Endothelial cell of umbilical vein (primary cell): ENCODE data around the gene TPCN2.

Experiments
- EZH2 ChIP-seq: IDR thresholded peaks from 2 replicates; pipeline ENCODE4 v1.6.1; 2012; ENCODE audit warnings: borderline replicate concordance, low read depth, mild to moderate bottlenecking, moderate library complexity, low read length, inconsistent platforms; ENCODE audit not compliant: severe bottlenecking
- FOS ChIP-seq: IDR thresholded peaks from 2 replicates; pipeline ENCODE4 v1.6.1; 2011; ENCODE audit warnings: mild to moderate bottlenecking, low read length, moderate library complexity, borderline replicate concordance; ENCODE audit not compliant: insufficient read depth
- GATA2 ChIP-seq: IDR thresholded peaks from 2 replicates; pipeline ENCODE4 v1.7.0; 2011; ENCODE audit warnings: low read depth, mild to moderate bottlenecking, moderate library complexity, mixed read lengths, low read length; ENCODE audit not compliant: insufficient read length, insufficient read depth
- JUN ChIP-seq: IDR thresholded peaks from 2 replicates; pipeline ENCODE4 v1.6.1; 2011; ENCODE audit warnings: borderline replicate concordance, low read depth; ENCODE audit not compliant: insufficient read length, insufficient read depth
- MAX ChIP-seq: IDR thresholded peaks from 2 replicates; pipeline ENCODE4 v1.6.1; 2011; ENCODE audit not compliant: insufficient read depth, insufficient read length
- POLR2A ChIP-seq: IDR thresholded peaks from 2 replicates; pipeline ENCODE4 v1.6.1; 2012; ENCODE audit warnings: low read depth, mild to moderate bottlenecking, control low read depth, low read length
- POLR2AphosphoS5 ChIP-seq: IDR thresholded peaks from 2 replicates; pipeline ENCODE4 v1.6.1; 2012; ENCODE audit warnings: low read depth, mild to moderate bottlenecking, control low read depth, low read length, moderate library complexity; ENCODE audit not compliant: insufficient read depth
- TF ChIP-seq, protein P1 (sequence below), 2 donors: IDR thresholded peaks; 1 replicate in 1 of 2; 2 replicates in 1 of 2; pipeline ENCODE4 v1.5.1; 2011; ENCODE audit warnings: low read length in 2 of 2, mild to moderate bottlenecking in 2 of 2, moderate library complexity in 2 of 2, control low read depth in 1 of 2, inconsistent platforms in 1 of 2, low read depth in 1 of 2; ENCODE audit not compliant: insufficient read depth in 1 of 2; ENCODE audit errors: extremely low read depth in 1 of 2

DNA sequence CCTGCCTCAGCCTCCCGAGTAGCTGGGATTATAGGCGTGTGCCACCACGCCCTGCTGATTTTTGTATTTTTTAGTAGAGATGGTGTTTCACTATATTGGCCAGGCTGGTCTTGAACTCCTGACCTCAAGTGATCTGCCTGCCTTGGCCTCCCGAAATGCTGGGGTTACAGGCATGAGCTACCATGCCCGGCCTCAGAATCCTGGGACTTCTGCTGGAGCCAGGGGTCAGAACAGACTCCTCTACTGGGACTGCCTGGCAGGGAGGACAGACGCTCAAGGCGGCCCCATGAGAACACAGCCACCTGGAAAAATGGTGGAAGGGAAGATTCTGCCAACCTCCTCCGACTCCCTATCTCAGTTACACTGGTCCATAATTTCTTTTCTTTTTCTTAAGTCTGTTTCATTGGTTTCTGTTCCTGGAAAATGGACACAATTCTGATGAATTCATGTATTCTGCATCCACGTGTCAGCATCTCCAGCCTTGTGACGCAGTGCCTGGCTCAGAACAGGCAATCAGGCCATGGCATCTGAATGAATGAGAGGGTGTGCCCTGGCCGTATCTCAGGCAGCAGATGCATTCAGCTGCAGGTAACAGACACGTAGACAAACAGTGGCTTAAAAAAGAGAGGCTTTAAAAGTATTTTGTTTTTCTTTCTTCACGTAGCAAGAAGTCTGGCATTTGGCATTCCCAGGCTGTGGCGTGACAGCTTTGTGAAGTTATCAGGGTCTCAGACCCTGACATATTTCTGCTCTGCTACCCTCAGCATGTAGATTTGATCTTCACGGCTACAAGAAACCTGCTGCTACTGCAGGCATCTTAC lies 111.8 kb downstream of the TPCN2 start:
- no peak for TF ChIP-seq EZH2
- TF ChIP-seq, protein P1, sequence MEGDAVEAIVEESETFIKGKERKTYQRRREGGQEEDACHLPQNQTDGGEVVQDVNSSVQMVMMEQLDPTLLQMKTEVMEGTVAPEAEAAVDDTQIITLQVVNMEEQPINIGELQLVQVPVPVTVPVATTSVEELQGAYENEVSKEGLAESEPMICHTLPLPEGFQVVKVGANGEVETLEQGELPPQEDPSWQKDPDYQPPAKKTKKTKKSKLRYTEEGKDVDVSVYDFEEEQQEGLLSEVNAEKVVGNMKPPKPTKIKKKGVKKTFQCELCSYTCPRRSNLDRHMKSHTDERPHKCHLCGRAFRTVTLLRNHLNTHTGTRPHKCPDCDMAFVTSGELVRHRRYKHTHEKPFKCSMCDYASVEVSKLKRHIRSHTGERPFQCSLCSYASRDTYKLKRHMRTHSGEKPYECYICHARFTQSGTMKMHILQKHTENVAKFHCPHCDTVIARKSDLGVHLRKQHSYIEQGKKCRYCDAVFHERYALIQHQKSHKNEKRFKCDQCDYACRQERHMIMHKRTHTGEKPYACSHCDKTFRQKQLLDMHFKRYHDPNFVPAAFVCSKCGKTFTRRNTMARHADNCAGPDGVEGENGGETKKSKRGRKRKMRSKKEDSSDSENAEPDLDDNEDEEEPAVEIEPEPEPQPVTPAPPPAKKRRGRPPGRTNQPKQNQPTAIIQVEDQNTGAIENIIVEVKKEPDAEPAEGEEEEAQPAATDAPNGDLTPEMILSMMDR (IDR thresholded peaks at IDR 0.05; ENCODE audit: extremely low read depth in 1 of 2, insufficient read depth in 1 of 2, low read depth in 1 of 2, low read length in 2 of 2), result no peak
- TF ChIP-seq FOS, result no peak
- no peak for TF ChIP-seq POLR2A
- TF ChIP-seq MAX, result no peak
- no peak for TF ChIP-seq GATA2
- TF ChIP-seq POLR2AphosphoS5, result no peak
- TF ChIP-seq JUN, result no peak
